OCI-LY3 (cell line): ENCODE results near the gene CBLN4.

Experiments used
- H2AFZ ChIP-seq: fragments of 200-600, 300-600 bp; shearing (Covaris generic); 2 replicates; pipeline ENCODE4 v1.6.0; 2014; ENCODE audit warnings: antibody characterized with exemption, low read depth, low read length
- H3K27ac ChIP-seq: fragments of 200-600, 300-600 bp; sonication (generic); 2 replicates; pipeline ENCODE4 v1.5.1; 2014; ENCODE audit warnings: mild to moderate bottlenecking, low read length, moderate library complexity, mixed read lengths
- H3K27me3 ChIP-seq: fragments of 200-600, 300-600 bp; sonication (generic); 2 replicates; pipeline ENCODE4 v1.6.1; 2014; ENCODE audit warnings: low read depth, low read length, mixed read lengths
- H3K36me3 ChIP-seq: fragments of 200-600, 300-600 bp; sonication (generic); replicated peaks from 2 replicates; pipeline ENCODE3; 2014; ENCODE audit warnings: low read depth, low read length, mixed read lengths
- H3K4me1 ChIP-seq: fragments of 300-600, 200-600 bp; sonication (generic); 2 replicates; pipeline ENCODE4 v1.6.1; 2014; ENCODE audit warnings: low read length, mixed read lengths
- H3K4me2 ChIP-seq: fragments of 200-600, 300-600 bp; sonication (generic); 2 replicates; pipeline ENCODE4 v1.6.1; 2014; ENCODE audit warnings: low read length, mixed read lengths
- H3K4me3 ChIP-seq: fragments of 300-600, 200-600 bp; sonication (generic); 2 replicates; pipeline ENCODE4 v1.5.1; 2014; ENCODE audit warnings: antibody characterized with exemption, mild to moderate bottlenecking, low read length, moderate library complexity
- H3K79me2 ChIP-seq: fragments of 300-600, 200-600 bp; shearing (Covaris generic); 2 replicates; pipeline ENCODE4 v1.6.1; 2014; ENCODE audit warnings: mild to moderate bottlenecking, low read length, mixed read lengths
- H3K9ac ChIP-seq: fragments of 300-600, 200-600 bp; shearing (Covaris generic); 2 replicates; pipeline ENCODE4 v1.6.0; 2014; ENCODE audit warnings: mild to moderate bottlenecking, low read length, moderate library complexity
- H3K9me3 ChIP-seq: fragments of 200-600, 300-600 bp; shearing (Covaris generic); 2 replicates; pipeline ENCODE4 v1.6.1; 2014; ENCODE audit warnings: low read length, mixed read lengths; ENCODE audit not compliant: insufficient read depth
- H4K20me1 ChIP-seq: fragments of 200-600, 300-600 bp; sonication (generic); 2 replicates; pipeline ENCODE4 v1.6.1; 2016; ENCODE audit warnings: low read length, mixed read lengths; ENCODE audit not compliant: insufficient read depth
- EZH2phosphoT487 ChIP-seq: fragments of 200-600 bp; shearing (Covaris generic); IDR thresholded peaks from 2 replicates; pipeline ENCODE4 v1.6.1; 2018; ENCODE audit warnings: antibody characterized with exemption, mixed run types, low read depth
- TF ChIP-seq, protein P1 (sequence below): fragments of 200-600, 300-600 bp; sonication (generic); IDR thresholded peaks from 2 replicates; pipeline ENCODE4 v1.5.1; 2014; ENCODE audit warnings: antibody characterized with exemption, low read length, low read depth

CBLN4 gene

DNA sequence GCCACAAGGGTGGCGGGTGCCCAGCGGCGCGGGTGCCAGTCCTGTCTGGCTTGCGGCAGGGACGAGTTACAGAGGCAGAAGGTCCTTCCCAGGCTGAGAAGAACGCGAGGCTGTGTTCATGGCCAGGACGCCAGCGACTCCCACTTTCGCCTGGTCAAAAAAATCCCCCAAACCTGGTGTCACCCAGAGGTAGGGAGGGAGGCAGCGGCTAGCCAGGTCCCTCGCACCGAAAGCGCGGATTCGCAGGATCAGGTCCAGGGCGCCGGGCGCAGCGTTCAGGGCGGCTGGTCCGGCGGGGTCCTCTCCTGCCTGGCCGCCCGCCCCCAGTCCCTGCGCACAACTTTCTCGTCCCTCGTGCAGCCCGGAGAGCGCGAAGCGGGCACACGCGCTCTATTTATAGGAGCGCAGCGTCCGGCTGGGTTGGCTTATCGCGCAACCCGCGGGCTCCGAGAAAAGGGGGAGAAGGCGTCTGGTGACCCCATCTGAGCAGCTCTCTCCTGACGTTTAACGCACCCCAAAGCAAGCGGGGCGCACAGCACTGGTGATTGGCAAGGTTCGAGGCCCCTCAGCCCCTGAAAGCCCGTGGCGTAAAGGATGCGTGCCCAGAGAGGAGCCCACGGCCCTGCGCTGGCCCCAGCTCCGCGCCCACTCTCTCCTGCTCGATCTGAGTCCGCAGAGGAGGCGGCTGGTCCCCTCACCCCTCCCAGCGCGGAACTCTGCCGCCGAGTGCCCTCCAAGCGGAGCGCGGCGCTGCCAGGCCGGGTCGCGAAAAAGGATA is 519 bp downstream of the CBLN4 start:
- H3K27ac ChIP-seq, result no peak overlapping the region
- no peak overlapping the region for H2AFZ ChIP-seq
- no peaks in the 10 kb centered on the region for H4K20me1 ChIP-seq
- H3K27me3 ChIP-seq, result no peaks in the 10 kb centered on the region
- no peak for TF ChIP-seq EZH2phosphoT487
- TF ChIP-seq, protein P1, sequence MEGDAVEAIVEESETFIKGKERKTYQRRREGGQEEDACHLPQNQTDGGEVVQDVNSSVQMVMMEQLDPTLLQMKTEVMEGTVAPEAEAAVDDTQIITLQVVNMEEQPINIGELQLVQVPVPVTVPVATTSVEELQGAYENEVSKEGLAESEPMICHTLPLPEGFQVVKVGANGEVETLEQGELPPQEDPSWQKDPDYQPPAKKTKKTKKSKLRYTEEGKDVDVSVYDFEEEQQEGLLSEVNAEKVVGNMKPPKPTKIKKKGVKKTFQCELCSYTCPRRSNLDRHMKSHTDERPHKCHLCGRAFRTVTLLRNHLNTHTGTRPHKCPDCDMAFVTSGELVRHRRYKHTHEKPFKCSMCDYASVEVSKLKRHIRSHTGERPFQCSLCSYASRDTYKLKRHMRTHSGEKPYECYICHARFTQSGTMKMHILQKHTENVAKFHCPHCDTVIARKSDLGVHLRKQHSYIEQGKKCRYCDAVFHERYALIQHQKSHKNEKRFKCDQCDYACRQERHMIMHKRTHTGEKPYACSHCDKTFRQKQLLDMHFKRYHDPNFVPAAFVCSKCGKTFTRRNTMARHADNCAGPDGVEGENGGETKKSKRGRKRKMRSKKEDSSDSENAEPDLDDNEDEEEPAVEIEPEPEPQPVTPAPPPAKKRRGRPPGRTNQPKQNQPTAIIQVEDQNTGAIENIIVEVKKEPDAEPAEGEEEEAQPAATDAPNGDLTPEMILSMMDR, result no peak
- H3K79me2 ChIP-seq, result no peaks in the 10 kb centered on the region
- no peaks in the 10 kb centered on the region for H3K36me3 ChIP-seq
- no peak overlapping the region for H3K4me2 ChIP-seq
- H3K4me1 ChIP-seq, result no peaks in the 10 kb centered on the region
- no peaks in the 10 kb centered on the region for H3K9me3 ChIP-seq
- H3K9ac ChIP-seq, result no peak overlapping the region
- H3K4me3 ChIP-seq, result no peak overlapping the region

DNA sequence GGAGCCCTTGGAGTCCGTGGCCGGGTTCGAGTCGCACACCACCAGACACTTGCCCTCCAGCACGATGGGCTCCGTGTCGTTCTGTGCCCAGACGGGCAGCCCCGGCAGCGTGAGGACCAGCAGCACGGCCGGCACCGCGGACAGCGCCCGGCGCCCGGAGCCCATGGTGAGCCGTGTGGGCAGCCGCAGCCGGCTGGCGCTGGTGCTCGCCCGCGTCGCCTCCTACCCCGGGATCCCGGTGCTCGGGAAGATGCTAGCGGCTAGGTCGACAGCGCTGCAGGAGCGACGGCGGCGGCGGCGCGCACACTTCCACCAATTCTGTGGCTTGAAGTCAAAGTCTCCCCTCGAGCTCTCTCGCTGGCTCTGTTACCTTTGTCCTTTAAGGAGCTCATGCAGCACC is 1.3 kb downstream of the CBLN4 start:
- no peaks in the 10 kb centered on the region for H3K36me3 ChIP-seq
- no peaks in the 10 kb centered on the region for H3K27me3 ChIP-seq
- no peak overlapping the region for H3K9ac ChIP-seq
- no peaks in the 10 kb centered on the region for H4K20me1 ChIP-seq
- H3K4me1 ChIP-seq, result no peaks in the 10 kb centered on the region
- H3K27ac ChIP-seq, result no peak overlapping the region
- H3K79me2 ChIP-seq, result no peaks in the 10 kb centered on the region
- no peak overlapping the region for H3K4me2 ChIP-seq
- H3K4me3 ChIP-seq, result no peak overlapping the region
- no peak overlapping the region for H2AFZ ChIP-seq
- no peak for TF ChIP-seq EZH2phosphoT487
- H3K9me3 ChIP-seq, result no peaks in the 10 kb centered on the region

- TF ChIP-seq, protein P1, result no peak
- TF ChIP-seq EZH2phosphoT487, result no peak
- H3K27ac ChIP-seq, result no peak overlapping the region
- no peaks in the 10 kb centered on the region for H3K27me3 ChIP-seq
- H3K9ac ChIP-seq, result no peak overlapping the region
- H4K20me1 ChIP-seq, result no peaks in the 10 kb centered on the region
- H3K4me1 ChIP-seq, result no peaks in the 10 kb centered on the region
- H3K9me3 ChIP-seq, result no peaks in the 10 kb centered on the region
- H3K79me2 ChIP-seq, result no peaks in the 10 kb centered on the region
- no peak overlapping the region for H2AFZ ChIP-seq
- H3K36me3 ChIP-seq, result no peaks in the 10 kb centered on the region
- no peak overlapping the region for H3K4me2 ChIP-seq
- H3K4me3 ChIP-seq, result no peak overlapping the region
Measured at GRCh38 chr20:56002908-56003800, 2.2 kb downstream of the CBLN4 start.

DNA sequence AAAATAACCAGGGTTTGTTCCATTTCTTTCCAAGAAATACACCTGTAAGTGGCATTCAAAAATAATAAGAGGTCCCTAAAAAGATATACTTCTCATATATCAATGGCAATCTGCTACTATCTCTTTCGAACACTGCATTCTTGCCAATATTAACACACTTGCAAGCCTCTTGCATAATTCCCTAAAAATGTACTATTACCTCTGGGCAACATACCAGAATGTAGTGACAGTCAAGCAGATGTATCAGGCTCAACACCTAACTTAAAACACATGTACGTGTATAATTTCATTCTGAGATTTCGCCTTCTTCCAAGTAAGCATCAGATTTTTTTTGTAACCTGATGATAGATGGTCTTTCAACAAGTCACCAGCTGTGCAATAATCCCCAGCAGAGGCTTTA is 3.4 kb downstream of the CBLN4 start:
- Histone ChIP-seq H3K36me3 (no peaks in the 10 kb centered on the region), H3K4me2 (no peak overlapping the region), H3K27ac (no peak overlapping the region), H3K27me3 (no peaks in the 10 kb centered on the region), H3K9me3 (no peaks in the 10 kb centered on the region), H4K20me1 (no peaks in the 10 kb centered on the region), H3K4me3 (no peak overlapping the region), H3K9ac (no peak overlapping the region), H2AFZ (no peak overlapping the region), H3K4me1 (no peaks in the 10 kb centered on the region), H3K79me2 (no peaks in the 10 kb centered on the region)
- no peak for TF ChIP-seq EZH2phosphoT487
- TF ChIP-seq, protein P1, result no peak
